ENCODE results near the gene TBCD. TPM values are rescaled to one million over a fixed set of nuclear protein-coding genes. Genes with fewer than 3 reads are reported as not detected.

The TBCD gene
- total RNA-seq, 1 experiment from 2014 or later = 129 TPM

DNA sequence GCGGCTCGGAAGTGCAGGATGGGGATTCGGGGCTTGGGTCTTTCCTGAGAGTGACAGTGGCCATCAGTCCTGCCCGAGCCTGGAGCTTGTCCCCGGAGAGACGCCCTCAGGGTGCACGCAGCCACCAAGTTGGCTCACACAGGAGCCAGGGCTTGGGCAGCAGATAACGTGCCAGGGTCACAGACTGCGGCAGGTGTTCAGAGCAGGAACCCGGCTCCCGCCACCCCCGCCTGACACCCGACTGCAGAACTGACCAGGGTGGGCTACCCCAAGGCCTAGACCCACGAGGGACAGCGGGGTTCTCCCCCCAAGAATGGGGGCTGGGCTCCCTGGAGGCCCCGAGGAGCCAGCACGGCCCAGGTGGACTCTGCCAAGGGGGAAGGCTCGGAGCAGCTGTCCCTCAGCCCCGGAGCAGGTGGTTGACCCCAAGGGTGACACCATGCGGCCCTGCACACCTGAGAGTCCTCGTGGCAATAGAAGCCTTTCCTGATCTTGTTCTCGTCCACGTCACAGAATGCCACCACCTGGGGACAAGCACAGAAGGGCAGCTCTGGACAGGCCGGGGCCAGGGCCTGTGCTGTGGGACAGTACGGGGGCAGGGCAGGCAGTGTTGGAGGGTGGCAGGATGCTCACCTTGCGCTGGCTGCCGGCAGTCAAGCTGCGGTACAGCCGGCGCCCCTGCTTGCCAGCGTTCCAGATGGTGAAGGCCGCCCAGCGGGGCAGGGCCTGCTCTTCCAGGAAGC, 205.0 kb downstream of the TBCD start:
- no peak overlapping the region for H2AK5ac ChIP-seq (ENCODE audit: insufficient read length, low read length)
- Mint-ChIP-seq H3K4me3 (no peak overlapping the region), H3K27ac (no peak overlapping the region), H3K9me3 (peaks cover 43 to 51% of the 10 kb centered on the region in 2 experiments), H3K4me1 (no peaks in the 10 kb centered on the region), H3K27me3 (ENCODE audit: low read depth) (peaks cover 13% of the 10 kb centered on the region), H3K36me3 (ENCODE audit: insufficient read depth in 1 of 3, low read depth in 3 of 3) (peaks cover 45 to 65% (median 59%) of the 10 kb centered on the region in 3 experiments)
- no peak overlapping the region for H3K4me2 ChIP-seq (ENCODE audit: insufficient read depth, insufficient read length, low read length)
- DNase-seq = peak; percentile 26
- no peaks in the 10 kb centered on the region for H4K20me1 ChIP-seq (ENCODE audit: control insufficient read depth, insufficient read depth, insufficient read length)
- no peak overlapping the region for H2BK15ac ChIP-seq (ENCODE audit: low read depth, low read length)
- H2BK120ac ChIP-seq (ENCODE audit: low read depth, low read length, poor library complexity, severe bottlenecking) = no peak overlapping the region
- H4K91ac ChIP-seq (ENCODE audit: insufficient read length, low read depth, low read length) = no peak overlapping the region
- H3K9me3 ChIP-seq (ENCODE audit: control insufficient read depth, low read depth, low read length) = peaks cover 6% of the 10 kb centered on the region
- no peak overlapping the region for H2BK5ac ChIP-seq (ENCODE audit: insufficient read length, low read length)
- H4K5ac ChIP-seq (ENCODE audit: insufficient read length, low read depth, low read length) = no peak overlapping the region
- no peaks in the 10 kb centered on the region for H3K79me1 ChIP-seq (ENCODE audit: insufficient read depth, low read depth, low read length, poor library complexity, severe bottlenecking)
- no peak overlapping the region for H3T11ph ChIP-seq (ENCODE audit: low read length)
- H3K27ac ChIP-seq (ENCODE audit: insufficient read length, low read depth, low read length) = no peak overlapping the region
- H3K27me3 ChIP-seq (ENCODE audit: insufficient read depth, low read length) = no peaks in the 10 kb centered on the region
- H3K4ac ChIP-seq (ENCODE audit: low read depth, low read length) = no peak overlapping the region
- no peak overlapping the region for H3K56ac ChIP-seq (ENCODE audit: insufficient read length, low read depth, low read length)
- WGBS (ENCODE audit: extremely low coverage, insufficient read length, low lambda C conversion rate) = no CpG with 5 or more reads among the region's 33 CpGs
- H2BK20ac ChIP-seq (ENCODE audit: low read depth, low read length, poor library complexity, severe bottlenecking) = no peak overlapping the region
- H2BK12ac ChIP-seq (ENCODE audit: insufficient read length, low read depth, low read length) = no peak overlapping the region
- H3K79me2 ChIP-seq (ENCODE audit: insufficient read depth, low read length) = no peaks in the 10 kb centered on the region
- H3K4me1 ChIP-seq (ENCODE audit: insufficient read depth, low read length) = no peaks in the 10 kb centered on the region
- H3K18ac ChIP-seq (ENCODE audit: insufficient read length, low read depth, low read length) = no peak overlapping the region
- no peaks in the 10 kb centered on the region for H3K23me2 ChIP-seq (ENCODE audit: insufficient read length, low read depth, low read length, poor library complexity, severe bottlenecking)
- no peak for TF ChIP-seq CTCF (conservative IDR thresholded peaks at IDR 0.05)
- no peak overlapping the region for H3K14ac ChIP-seq (ENCODE audit: insufficient read depth, low read length)
- H3K9ac ChIP-seq (ENCODE audit: extremely low read depth, insufficient read length, low read length) = no peak overlapping the region
- no peak overlapping the region for H3K23ac ChIP-seq (ENCODE audit: insufficient read length, low read depth, low read length)
- no peak overlapping the region for H2AFZ ChIP-seq (ENCODE audit: low read length)
- H4K8ac ChIP-seq (replicated peaks; ENCODE audit: insufficient read length, low read depth, low read length) = no peak overlapping the region
